ENCODE results near the gene CAMK1D.
"Not testable (repeated sequence)": the region's sequence is repeated elsewhere in the genome, so short reads cannot be mapped to it uniquely, and the experiment has no call there.

The CAMK1D gene

GRCh38 chr10:12484941-12485805 is 135.8 kb downstream of the CAMK1D start:
- no peak overlapping the region for H3K9ac ChIP-seq (ENCODE audit: low read length in 5 of 5)
- peaks cover 4 to 18% (median 18%) of the 10 kb centered on the region in 5 donors for H3K4me1 ChIP-seq (ENCODE audit: control insufficient read depth in 5 of 5, insufficient read depth in 5 of 5, low read length in 5 of 5)
- H3K27ac ChIP-seq (ENCODE audit: low read depth, low read length): no peak overlapping the region
- H3K4me3 ChIP-seq (ENCODE audit: low read depth in 1 of 5, low read length in 5 of 5): peak overlapping the region in 2 of 5 donors; percentile 5 to 17
- no peaks in the 10 kb centered on the region for H3K27me3 ChIP-seq (ENCODE audit: control insufficient read depth in 5 of 5, insufficient read depth in 4 of 5, low read length in 5 of 5)
- no peaks in the 10 kb centered on the region for H3K9me3 ChIP-seq (ENCODE audit: control insufficient read depth in 5 of 5, low read length in 5 of 5)
- no peaks in the 10 kb centered on the region for H3K36me3 ChIP-seq (ENCODE audit: control insufficient read depth in 5 of 5, insufficient read depth in 5 of 5, low read length in 5 of 5)

- no peak overlapping the region for H3K4me3 ChIP-seq (ENCODE audit: low read depth in 1 of 5, low read length in 5 of 5)
- H3K27ac ChIP-seq (ENCODE audit: low read depth, low read length): no peak overlapping the region
- no peaks in the 10 kb centered on the region for H3K36me3 ChIP-seq (ENCODE audit: control insufficient read depth in 5 of 5, insufficient read depth in 5 of 5, low read length in 5 of 5)
- H3K9ac ChIP-seq (ENCODE audit: low read length in 5 of 5): no peak overlapping the region
- H3K27me3 ChIP-seq (ENCODE audit: control insufficient read depth in 5 of 5, insufficient read depth in 4 of 5, low read length in 5 of 5): no peaks in the 10 kb centered on the region
- no peaks in the 10 kb centered on the region for H3K9me3 ChIP-seq (ENCODE audit: control insufficient read depth in 5 of 5, low read length in 5 of 5)
- H3K4me1 ChIP-seq (ENCODE audit: control insufficient read depth in 5 of 5, insufficient read depth in 5 of 5, low read length in 5 of 5): peaks cover 4 to 18% (median 18%) of the 10 kb centered on the region in 5 donors
These were observed 138.0 kb downstream of the CAMK1D start for GRCh38 chr10:12487366-12487765.

- H3K9ac ChIP-seq (ENCODE audit: low read length in 5 of 5): no peak overlapping the region
- H3K36me3 ChIP-seq (ENCODE audit: control insufficient read depth in 5 of 5, insufficient read depth in 5 of 5, low read length in 5 of 5): no peaks in the 10 kb centered on the region
- H3K27me3 ChIP-seq (ENCODE audit: control insufficient read depth in 5 of 5, insufficient read depth in 4 of 5, low read length in 5 of 5): no peaks in the 10 kb centered on the region
- H3K27ac ChIP-seq (ENCODE audit: low read depth, low read length): no peak overlapping the region
- H3K4me3 ChIP-seq (ENCODE audit: low read depth in 1 of 5, low read length in 5 of 5): no peak overlapping the region
- no peaks in the 10 kb centered on the region for H3K9me3 ChIP-seq (ENCODE audit: control insufficient read depth in 5 of 5, low read length in 5 of 5)
- H3K4me1 ChIP-seq (ENCODE audit: control insufficient read depth in 5 of 5, insufficient read depth in 5 of 5, low read length in 5 of 5): peaks cover 4 to 18% (median 18%) of the 10 kb centered on the region in 5 donors
These were observed 139.3 kb downstream of the CAMK1D start for GRCh38 chr10:12488626-12489025.

DNA sequence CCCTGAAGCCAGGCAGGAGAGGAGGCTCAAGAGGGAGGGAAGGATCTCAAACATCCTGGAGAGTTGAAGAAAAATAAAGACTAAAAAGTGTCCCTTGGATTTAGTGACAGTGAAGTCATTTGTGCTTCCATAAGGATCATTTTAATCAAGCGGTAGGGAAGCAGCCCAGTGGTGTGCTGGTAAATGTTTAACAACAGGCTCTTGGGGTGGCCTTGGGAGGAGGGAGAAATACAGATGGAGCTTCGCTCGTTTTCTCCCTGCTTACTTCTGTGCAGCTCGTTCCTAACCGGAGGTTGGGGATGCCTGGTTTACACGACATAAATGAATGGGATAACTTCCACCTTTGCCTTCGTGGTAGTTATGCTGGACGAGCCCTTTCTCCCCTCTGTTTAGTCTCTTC is 140.0 kb downstream of the CAMK1D start:
- Histone ChIP-seq H3K27ac (ENCODE audit: low read depth, low read length) (no peak overlapping the region), H3K4me1 (ENCODE audit: control insufficient read depth in 5 of 5, insufficient read depth in 5 of 5, low read length in 5 of 5) (peaks cover 4 to 13% (median 11%) of the 10 kb centered on the region in 5 donors), H3K36me3 (ENCODE audit: control insufficient read depth in 5 of 5, insufficient read depth in 5 of 5, low read length in 5 of 5) (no peaks in the 10 kb centered on the region), H3K27me3 (ENCODE audit: control insufficient read depth in 5 of 5, insufficient read depth in 4 of 5, low read length in 5 of 5) (no peaks in the 10 kb centered on the region), H3K4me3 (ENCODE audit: low read depth in 1 of 5, low read length in 5 of 5) (no peak overlapping the region), H3K9ac (ENCODE audit: low read length in 5 of 5) (no peak overlapping the region), H3K9me3 (ENCODE audit: control insufficient read depth in 5 of 5, low read length in 5 of 5) (no peaks in the 10 kb centered on the region)

DNA sequence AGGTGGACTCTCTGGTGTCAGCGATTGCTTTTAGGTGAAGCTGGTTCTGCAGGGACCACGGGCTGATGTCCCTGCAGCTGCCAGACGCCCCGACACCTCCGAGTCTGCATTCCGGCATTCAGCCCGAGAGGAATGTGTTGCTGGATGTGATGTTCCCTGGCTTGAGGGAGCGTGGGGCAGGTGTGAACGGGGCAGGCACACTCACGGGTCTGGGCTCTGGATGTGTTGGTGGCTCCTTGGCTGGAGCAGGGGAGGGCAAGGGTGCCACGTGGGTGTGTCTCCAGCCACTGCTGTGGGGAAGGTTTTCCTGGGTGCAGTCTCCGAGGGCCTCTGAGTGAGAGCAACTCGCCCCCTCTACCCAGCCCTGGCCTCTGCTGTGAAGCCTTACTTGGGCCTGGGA is 140.5 kb downstream of the CAMK1D start:
- Histone ChIP-seq H3K9ac (ENCODE audit: low read length in 5 of 5) (no peak overlapping the region), H3K27me3 (ENCODE audit: control insufficient read depth in 5 of 5, insufficient read depth in 4 of 5, low read length in 5 of 5) (no peaks in the 10 kb centered on the region), H3K27ac (ENCODE audit: low read depth, low read length) (no peak overlapping the region)

DNA sequence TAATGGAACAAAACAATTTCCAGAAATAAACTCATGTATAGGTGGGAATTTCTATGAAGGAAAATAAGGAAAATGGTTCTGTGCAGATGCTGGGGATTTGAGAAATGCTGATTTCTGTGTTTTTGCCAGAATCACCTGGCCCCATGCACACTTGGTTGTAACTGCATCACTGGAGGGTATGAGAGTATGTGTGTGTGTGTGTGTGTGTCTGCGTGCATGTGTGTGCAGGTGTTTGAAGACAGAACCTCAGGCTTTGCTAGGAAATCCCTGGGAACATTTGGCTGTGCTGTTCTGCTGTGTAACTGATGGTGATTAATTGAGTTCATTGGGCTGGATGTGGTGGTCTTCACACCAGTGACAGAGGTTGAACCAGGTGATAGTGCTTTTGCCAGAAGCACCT is 141.6 kb downstream of the CAMK1D start:
- Histone ChIP-seq H3K4me3 (ENCODE audit: low read depth in 1 of 5, low read length in 5 of 5) (no peak overlapping the region), H3K36me3 (ENCODE audit: control insufficient read depth in 5 of 5, insufficient read depth in 5 of 5, low read length in 5 of 5) (no peaks in the 10 kb centered on the region), H3K27me3 (ENCODE audit: control insufficient read depth in 5 of 5, insufficient read depth in 4 of 5, low read length in 5 of 5) (no peaks in the 10 kb centered on the region), H3K4me1 (ENCODE audit: control insufficient read depth in 5 of 5, insufficient read depth in 5 of 5, low read length in 5 of 5) (peaks cover 0 to under 1% (median 0%) of the 10 kb centered on the region in 5 donors), H3K9me3 (ENCODE audit: control insufficient read depth in 5 of 5, low read length in 5 of 5) (no peaks in the 10 kb centered on the region), H3K9ac (ENCODE audit: low read length in 5 of 5) (no peak overlapping the region), H3K27ac (ENCODE audit: low read depth, low read length) (no peak overlapping the region)

More for the DNA sequence above, 140.5 kb downstream of the CAMK1D start:
- no peaks in the 10 kb centered on the region for H3K9me3 ChIP-seq (ENCODE audit: control insufficient read depth in 5 of 5, low read length in 5 of 5)
- H3K4me3 ChIP-seq (ENCODE audit: low read depth in 1 of 5, low read length in 5 of 5): no peak overlapping the region
- H3K36me3 ChIP-seq (ENCODE audit: control insufficient read depth in 5 of 5, insufficient read depth in 5 of 5, low read length in 5 of 5): no peaks in the 10 kb centered on the region
- H3K4me1 ChIP-seq (ENCODE audit: control insufficient read depth in 5 of 5, insufficient read depth in 5 of 5, low read length in 5 of 5): peaks cover 4 to 12% (median 10%) of the 10 kb centered on the region in 5 donors

GRCh38 chr10:12491491-12491890 is 142.1 kb downstream of the CAMK1D start:
- no peaks in the 10 kb centered on the region for H3K4me1 ChIP-seq (ENCODE audit: control insufficient read depth in 5 of 5, insufficient read depth in 5 of 5, low read length in 5 of 5)
- H3K9me3 ChIP-seq (ENCODE audit: control insufficient read depth in 5 of 5, low read length in 5 of 5): no peaks in the 10 kb centered on the region
- H3K4me3 ChIP-seq (ENCODE audit: low read depth in 1 of 5, low read length in 5 of 5): no peak overlapping the region
- no peak overlapping the region for H3K9ac ChIP-seq (ENCODE audit: low read length in 5 of 5)
- H3K36me3 ChIP-seq (ENCODE audit: control insufficient read depth in 5 of 5, insufficient read depth in 5 of 5, low read length in 5 of 5): no peaks in the 10 kb centered on the region
- no peak overlapping the region for H3K27ac ChIP-seq (ENCODE audit: low read depth, low read length)
- H3K27me3 ChIP-seq (ENCODE audit: control insufficient read depth in 5 of 5, insufficient read depth in 4 of 5, low read length in 5 of 5): no peaks in the 10 kb centered on the region

- no peaks in the 10 kb centered on the region for H3K27me3 ChIP-seq (ENCODE audit: control insufficient read depth in 5 of 5, insufficient read depth in 4 of 5, low read length in 5 of 5)
- no peaks in the 10 kb centered on the region for H3K36me3 ChIP-seq (ENCODE audit: control insufficient read depth in 5 of 5, insufficient read depth in 5 of 5, low read length in 5 of 5)
- H3K27ac ChIP-seq (ENCODE audit: low read depth, low read length): no peak overlapping the region
- no peaks in the 10 kb centered on the region for H3K9me3 ChIP-seq (ENCODE audit: control insufficient read depth in 5 of 5, low read length in 5 of 5)
- no peak overlapping the region for H3K9ac ChIP-seq (ENCODE audit: low read length in 5 of 5)
- no peak overlapping the region for H3K4me3 ChIP-seq (ENCODE audit: low read depth in 1 of 5, low read length in 5 of 5)
- no peaks in the 10 kb centered on the region for H3K4me1 ChIP-seq (ENCODE audit: control insufficient read depth in 5 of 5, insufficient read depth in 5 of 5, low read length in 5 of 5)
These were observed 142.7 kb downstream of the CAMK1D start for GRCh38 chr10:12492016-12492415.

DNA sequence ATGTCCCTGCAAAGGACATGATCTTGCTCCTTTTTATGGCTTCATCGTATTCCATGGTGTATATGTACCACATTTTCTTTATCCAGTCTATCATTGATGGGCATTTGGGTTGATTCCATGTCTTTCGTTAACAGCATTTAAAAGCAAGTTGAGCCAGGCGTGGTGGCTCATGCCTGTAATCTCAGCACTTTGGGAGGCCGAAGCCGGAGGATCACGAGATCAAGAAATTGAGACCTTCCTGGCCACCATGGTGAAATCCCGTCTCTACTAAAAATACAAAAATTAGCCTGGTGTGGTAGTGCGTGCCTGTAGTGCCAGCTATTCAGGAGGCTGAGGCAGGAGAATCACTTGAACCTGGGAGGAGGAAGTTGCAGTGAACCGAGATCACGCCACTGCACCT is 147.7 kb downstream of the CAMK1D start:
- H3K36me3 ChIP-seq (ENCODE audit: control insufficient read depth in 5 of 5, insufficient read depth in 5 of 5, low read length in 5 of 5); H3K9me3 ChIP-seq (ENCODE audit: control insufficient read depth in 5 of 5, low read length in 5 of 5); H3K27ac ChIP-seq (ENCODE audit: low read depth, low read length); H3K9ac ChIP-seq (ENCODE audit: low read length in 5 of 5); H3K4me3 ChIP-seq (ENCODE audit: low read depth in 1 of 5, low read length in 5 of 5); H3K27me3 ChIP-seq (ENCODE audit: control insufficient read depth in 5 of 5, insufficient read depth in 4 of 5, low read length in 5 of 5): not testable (repeated sequence)
- peaks cover 2 to 32% (median 28%) of the 10 kb centered on the region in 5 donors for H3K4me1 ChIP-seq (ENCODE audit: control insufficient read depth in 5 of 5, insufficient read depth in 5 of 5, low read length in 5 of 5)

- H3K27ac ChIP-seq (ENCODE audit: low read depth, low read length): no peak overlapping the region
These were observed 150.0 kb downstream of the CAMK1D start for GRCh38 chr10:12499076-12499986.

More at GRCh38 chr10:12499076-12499986, 150.0 kb downstream of the CAMK1D start:
- Histone ChIP-seq H3K27me3 (ENCODE audit: control insufficient read depth in 5 of 5, insufficient read depth in 4 of 5, low read length in 5 of 5) (no peaks in the 10 kb centered on the region), H3K4me3 (ENCODE audit: low read depth in 1 of 5, low read length in 5 of 5) (peak overlapping the region in 1 of 5 donors; percentile 23), H3K36me3 (ENCODE audit: control insufficient read depth in 5 of 5, insufficient read depth in 5 of 5, low read length in 5 of 5) (no peaks in the 10 kb centered on the region), H3K9me3 (ENCODE audit: control insufficient read depth in 5 of 5, low read length in 5 of 5) (no peaks in the 10 kb centered on the region), H3K9ac (ENCODE audit: low read length in 5 of 5) (peak overlapping the region in 1 of 5 donors; percentile 11), H3K4me1 (ENCODE audit: control insufficient read depth in 5 of 5, insufficient read depth in 5 of 5, low read length in 5 of 5) (peaks cover 2 to 34% (median 30%) of the 10 kb centered on the region in 5 donors)

All from subcutaneous abdominal adipose tissue (tissue), 5 donors.